Measurements from ENCODE around the gene ZNF792.
"Not testable (repeated sequence)": the region's sequence is repeated elsewhere in the genome, so short reads cannot be mapped to it uniquely, and the experiment has no call there.

Gene ZNF792

DNA sequence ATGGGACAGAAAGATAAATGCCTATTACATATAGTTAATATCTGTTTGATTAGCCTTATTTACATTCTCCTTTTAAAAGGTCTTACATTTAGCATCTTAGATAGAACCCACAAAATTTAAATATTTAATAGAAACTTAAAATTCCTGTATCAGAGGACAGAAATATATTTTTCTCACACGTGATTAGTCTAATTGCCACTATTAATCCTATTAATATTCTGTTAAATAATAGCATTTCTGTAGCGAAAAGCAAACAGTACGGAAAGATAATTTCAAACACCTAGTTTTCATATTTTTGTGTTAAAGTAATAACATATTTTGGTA, 37.7 kb downstream of the ZNF792 start:
- Histone ChIP-seq H4K20me1 (ENCODE audit: insufficient read depth, low read length) (no peaks in the 10 kb centered on the region), H3K9ac (ENCODE audit: low read length) (no peak overlapping the region), H3K4me3 (ENCODE audit: low read depth, low read length, poor library complexity, severe bottlenecking) (no peak overlapping the region), H3F3A (ENCODE audit: insufficient read depth, low read length) (no peaks in the 10 kb centered on the region), H2AFZ (ENCODE audit: low read length) (no peak overlapping the region), H3K27me3 (ENCODE audit: insufficient read depth, low read length) (no peaks in the 10 kb centered on the region; the same call in 1 of the 2 replicates), H3K4me1 (ENCODE audit: insufficient read depth, low read length, severe bottlenecking) (no peaks in the 10 kb centered on the region), H3K9me2 (ENCODE audit: low read depth, low read length) (no peaks in the 10 kb centered on the region), H3K27ac (ENCODE audit: low read depth, low read length, poor library complexity, severe bottlenecking) (no peak overlapping the region), H3K36me3 (ENCODE audit: insufficient read depth, low read length) (no peaks in the 10 kb centered on the region), H3K9me3 (ENCODE audit: low read length) (no peaks in the 10 kb centered on the region), H3K79me2 (ENCODE audit: insufficient read depth, low read length) (no peaks in the 10 kb centered on the region), H3K4me2 (ENCODE audit: low read length) (no peak overlapping the region)
- no peak for TF ChIP-seq CTCF (IDR thresholded peaks at IDR 0.05; ENCODE audit: low read length)
- no peak for TF ChIP-seq EZH2 (IDR thresholded peaks at IDR 0.05; ENCODE audit: borderline replicate concordance, low read length)

- H3K9ac ChIP-seq (ENCODE audit: low read length): no peak overlapping the region
- no peaks in the 10 kb centered on the region for H3K79me2 ChIP-seq (ENCODE audit: insufficient read depth, low read length)
- H3K27ac ChIP-seq (ENCODE audit: low read depth, low read length, poor library complexity, severe bottlenecking): no peak overlapping the region
- H2AFZ ChIP-seq (ENCODE audit: low read length): no peak overlapping the region
- no peak overlapping the region for H3K4me3 ChIP-seq (ENCODE audit: low read depth, low read length, poor library complexity, severe bottlenecking)
- H3K27me3 ChIP-seq (ENCODE audit: insufficient read depth, low read length): no peaks in the 10 kb centered on the region; the same call in 1 of the 2 replicates
- H3K9me3 ChIP-seq (ENCODE audit: low read length): no peaks in the 10 kb centered on the region
- H3K9me2 ChIP-seq (ENCODE audit: low read depth, low read length): no peaks in the 10 kb centered on the region
- no peaks in the 10 kb centered on the region for H4K20me1 ChIP-seq (ENCODE audit: insufficient read depth, low read length)
- H3K36me3 ChIP-seq (ENCODE audit: insufficient read depth, low read length): no peaks in the 10 kb centered on the region
- no peak overlapping the region for H3K4me2 ChIP-seq (ENCODE audit: low read length)
- TF ChIP-seq CTCF (IDR thresholded peaks at IDR 0.05; ENCODE audit: low read length) (no peak), EZH2 (IDR thresholded peaks at IDR 0.05; ENCODE audit: borderline replicate concordance, low read length) (no peak)
- H3K4me1 ChIP-seq (ENCODE audit: insufficient read depth, low read length, severe bottlenecking): no peaks in the 10 kb centered on the region
- H3F3A ChIP-seq (ENCODE audit: insufficient read depth, low read length): no peaks in the 10 kb centered on the region
Measured at GRCh38 chr19:34925278-34925855, 38.7 kb downstream of the ZNF792 start.

GRCh38 chr19:34920090-34920786, 43.8 kb downstream of the ZNF792 start:
- H3K27me3 ChIP-seq (ENCODE audit: insufficient read depth, low read length); H3K4me2 ChIP-seq (ENCODE audit: low read length); H3K9me2 ChIP-seq (ENCODE audit: low read depth, low read length); H4K20me1 ChIP-seq (ENCODE audit: insufficient read depth, low read length); H3F3A ChIP-seq (ENCODE audit: insufficient read depth, low read length); H3K4me1 ChIP-seq (ENCODE audit: insufficient read depth, low read length, severe bottlenecking); H3K9me3 ChIP-seq (ENCODE audit: low read length); H3K4me3 ChIP-seq (ENCODE audit: low read depth, low read length, poor library complexity, severe bottlenecking); H3K79me2 ChIP-seq (ENCODE audit: insufficient read depth, low read length); H3K27ac ChIP-seq (ENCODE audit: low read depth, low read length, poor library complexity, severe bottlenecking); H2AFZ ChIP-seq (ENCODE audit: low read length); H3K36me3 ChIP-seq (ENCODE audit: insufficient read depth, low read length); H3K9ac ChIP-seq (ENCODE audit: low read length): not testable (repeated sequence)

DNA sequence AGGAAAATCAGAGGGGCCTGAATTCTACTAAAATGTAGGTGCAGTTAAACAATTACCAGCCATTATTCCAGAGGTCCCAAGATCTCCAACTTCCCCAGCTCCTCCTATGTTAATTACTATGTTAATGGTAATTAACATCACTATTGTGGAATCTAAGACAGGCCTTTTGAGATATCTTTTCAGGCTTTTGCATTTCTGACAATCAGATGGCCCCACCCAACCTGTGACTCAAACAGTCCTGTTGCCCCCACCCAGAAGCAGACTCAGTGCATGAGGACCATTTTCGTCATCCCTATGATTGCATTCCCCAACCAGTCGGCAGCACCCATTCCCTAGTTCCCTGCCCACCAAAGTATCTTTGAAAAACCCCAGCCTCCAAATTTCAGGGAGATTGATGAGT, 45.8 kb downstream of the ZNF792 start:
- Histone ChIP-seq H3K27me3 (ENCODE audit: insufficient read depth, low read length) (no peaks in the 10 kb centered on the region), H3K9me3 (ENCODE audit: low read length) (no peaks in the 10 kb centered on the region; the same call in 1 of the 2 replicates), H3F3A (ENCODE audit: insufficient read depth, low read length) (no peaks in the 10 kb centered on the region), H3K36me3 (ENCODE audit: insufficient read depth, low read length) (no peaks in the 10 kb centered on the region), H3K79me2 (ENCODE audit: insufficient read depth, low read length) (no peaks in the 10 kb centered on the region), H3K4me1 (ENCODE audit: insufficient read depth, low read length, severe bottlenecking) (no peaks in the 10 kb centered on the region), H3K4me2 (ENCODE audit: low read length) (no peak overlapping the region), H3K4me3 (ENCODE audit: low read depth, low read length, poor library complexity, severe bottlenecking) (no peak overlapping the region), H3K9me2 (ENCODE audit: low read depth, low read length) (no peaks in the 10 kb centered on the region), H3K27ac (ENCODE audit: low read depth, low read length, poor library complexity, severe bottlenecking) (no peak overlapping the region), H2AFZ (ENCODE audit: low read length) (no peak overlapping the region), H4K20me1 (ENCODE audit: insufficient read depth, low read length) (no peaks in the 10 kb centered on the region), H3K9ac (ENCODE audit: low read length) (no peak overlapping the region)
- TF ChIP-seq CTCF (IDR thresholded peaks at IDR 0.05; ENCODE audit: low read length): no peak

- not testable (repeated sequence) for H3K36me3 ChIP-seq (ENCODE audit: insufficient read depth, low read length); H3K9ac ChIP-seq (ENCODE audit: low read length); H3K79me2 ChIP-seq (ENCODE audit: insufficient read depth, low read length); H3K9me2 ChIP-seq (ENCODE audit: low read depth, low read length); H3K27ac ChIP-seq (ENCODE audit: low read depth, low read length, poor library complexity, severe bottlenecking); H3K9me3 ChIP-seq (ENCODE audit: low read length); H3K4me1 ChIP-seq (ENCODE audit: insufficient read depth, low read length, severe bottlenecking); H2AFZ ChIP-seq (ENCODE audit: low read length); H3K27me3 ChIP-seq (ENCODE audit: insufficient read depth, low read length); H4K20me1 ChIP-seq (ENCODE audit: insufficient read depth, low read length); H3F3A ChIP-seq (ENCODE audit: insufficient read depth, low read length); H3K4me2 ChIP-seq (ENCODE audit: low read length); H3K4me3 ChIP-seq (ENCODE audit: low read depth, low read length, poor library complexity, severe bottlenecking)
Measured at GRCh38 chr19:34917144-34917543, 46.9 kb downstream of the ZNF792 start.
